HepG2 (cell line): ENCODE results near the gene SMYD2. TPM values are rescaled to one million over a fixed set of nuclear protein-coding genes. Genes with fewer than 3 reads are reported as not detected.

Source experiments
- ATAC-seq: fragments of 200-7000 bp; cut with Tn5 transposase; 3 replicates; pipeline ENCODE4 v1.9.1; 2020; ENCODE audit warnings: mild to moderate bottlenecking, moderate library complexity
- BruUV-seq: library from RNA; stranded (reverse); fragments of 400-500 nt; replicated peaks from 2 replicates; lab custom pipeline; 2021; lab: Mats Ljungman, UMichigan
- CTCF ChIA-PET: fragments of 300-600 bp; formaldehyde crosslinking; extraction: SDS; loops from one replicate; lab custom pipeline; 2021; ENCODE audit warnings: low total read pairs, inconsistent platforms, low intra/inter-chr PET ratio; lab: Yijun Ruan, JAX
- POLR2A ChIA-PET: fragments of 350-600 bp; sonication (Branson Sonifier 250); formaldehyde crosslinking; loops from one replicate; lab custom pipeline; 2020; ENCODE audit warnings: antibody characterized with exemption, inconsistent platforms; lab: Yijun Ruan, JAX
- DNase-seq: peaks from one replicate; pipeline ENCODE4 v3.0.0-alpha.2; 2015; ENCODE audit warnings: low spot score
- FAIRE-seq: peaks from 3 replicates; lab custom pipeline; 2011; peaks lifted over from hg19 to GRCh38; lab: Jason Lieb, UNC
- H2AFZ ChIP-seq: one replicate; pipeline ENCODE4 v1.6.1; 2011; ENCODE audit warnings: low read length, inconsistent platforms
- H3K27ac ChIP-seq: fragments of 300-600 bp; 3 replicates; pipeline ENCODE4 v1.8.0; 2011; ENCODE audit warnings: mixed run types, mild to moderate bottlenecking, mixed read lengths, low read length, inconsistent platforms; ENCODE audit not compliant: insufficient read depth; ENCODE audit errors: extremely low read length
- H3K27me3 ChIP-seq, 2 experiments: fragments of 200-600 bp in 1 of 2; 2 replicates in 1 of 2; 3 replicates in 1 of 2; pipeline versions ENCODE4 v1.6.0 to v1.8.0; 2011; ENCODE audit warnings: low read length in 2 of 2, mild to moderate bottlenecking in 2 of 2, moderate library complexity in 2 of 2, inconsistent platforms in 1 of 2; ENCODE audit not compliant: insufficient read depth in 2 of 2, control insufficient read depth in 1 of 2
- H3K36me3 ChIP-seq, 2 experiments: fragments of 200-600 bp in 1 of 2; replicated peaks in 1 of 2; 2 replicates in 1 of 2; 3 replicates in 1 of 2; pipeline versions ENCODE4 v1.5.1 to v1.8.0; 2011; ENCODE audit warnings: low read length in 2 of 2, inconsistent platforms in 1 of 2; ENCODE audit not compliant: insufficient read depth in 2 of 2, control insufficient read depth in 1 of 2
- H3K4me1 ChIP-seq: 2 replicates; pipeline ENCODE4 v1.5.1; 2012; ENCODE audit warnings: low read length, inconsistent platforms; ENCODE audit not compliant: insufficient read depth
- H3K4me2 ChIP-seq: 2 replicates; pipeline ENCODE4 v1.6.0; 2011; ENCODE audit warnings: low read depth, low read length, inconsistent platforms
- H3K4me3 ChIP-seq, 3 experiments: fragments of 200-600 bp in 1 of 3; sonication (generic), shearing (Covaris generic) in 1 of 3; replicated peaks in 1 of 3; 2 replicates each; pipeline ENCODE4 v1.5.1; 2011 to 2016; ENCODE audit warnings: low read length in 3 of 3, inconsistent platforms in 2 of 3, low read depth in 2 of 3, mild to moderate bottlenecking in 2 of 3, control low read depth in 1 of 3, mixed read lengths in 1 of 3; ENCODE audit not compliant: insufficient read depth in 1 of 3
- H3K79me2 ChIP-seq: one replicate; pipeline ENCODE4 v1.6.1; 2011; ENCODE audit warnings: low read length, inconsistent platforms; ENCODE audit not compliant: insufficient read depth
- H3K9ac ChIP-seq: 2 replicates; pipeline ENCODE4 v1.6.0; 2011; ENCODE audit warnings: mild to moderate bottlenecking, low read depth, low read length, inconsistent platforms; ENCODE audit not compliant: insufficient read depth
- H3K9me3 ChIP-seq: 2 replicates; pipeline ENCODE4 v1.5.1; 2012; ENCODE audit warnings: mild to moderate bottlenecking, low read length
- H4K20me1 ChIP-seq: 2 replicates; pipeline ENCODE4 v1.6.0; 2011; ENCODE audit warnings: inconsistent platforms, mild to moderate bottlenecking, low read length, moderate library complexity; ENCODE audit not compliant: insufficient read depth
- GATA4 ChIP-seq: sonication (generic); IDR thresholded peaks from 2 replicates; pipeline ENCODE4 v1.6.1; 2016; ENCODE audit warnings: antibody characterized with exemption, low read depth, borderline replicate concordance
- KLF6 ChIP-seq: IDR thresholded peaks from 2 replicates; pipeline ENCODE4 v1.8.0; 2016; ENCODE audit warnings: missing biosample characterization, missing genetic modification reagents
- MAFK ChIP-seq, 2 experiments: IDR thresholded peaks in 1 of 2; conservative IDR thresholded peaks in 1 of 2; 2 replicates each; pipeline ENCODE4 v1.6.1; 2011; ENCODE audit warnings: improper control_type of control experiment in 2 of 2, low read length in 2 of 2
- ZFP1 ChIP-seq: IDR thresholded peaks from 2 replicates; pipeline ENCODE4 v1.6.1; 2016
- ZNF644 ChIP-seq: IDR thresholded peaks from 2 replicates; pipeline ENCODE4 v1.6.1; 2016; ENCODE audit warnings: low read depth
- ZSCAN21 ChIP-seq: sonication (generic); formaldehyde crosslinking; IDR thresholded peaks from 2 replicates; pipeline ENCODE4 v1.8.0; 2022; ENCODE audit warnings: mild to moderate bottlenecking, missing genetic modification reagents, moderate library complexity, borderline replicate concordance
- WGBS: methylation state at CpG from one replicate; pipeline ENCODE4 v1.1.6; 2017; ENCODE audit warnings: low lambda C conversion rate; 5-methylcytosine and 5-hydroxymethylcytosine counted together
- in situ Hi-C: cut with HindIII; loops from 2 replicates; pipeline ENCODE4 v1.10.0; 2017; ENCODE audit warnings: low pct_unique_long_range_greater_than_20kb; ENCODE audit not compliant: extremely low pct_ligation_motif_present
- intact Hi-C: fragments of 100-400 bp; cut with micrococcal nuclease; formaldehyde crosslinking; loops from one replicate; pipeline ENCODE4 v1.10.0; 2022; ENCODE audit not compliant: unreplicated experiment
- polyA plus RNA-seq, 8 experiments: library from polyadenylated mRNA; depleted of rRNA in 3 of 8; stranded (reverse) in 7 of 8; unstranded in 1 of 8; fragments of >200 nt; fragmentation: Illumina TruSeq in 4 of 8; extraction: Trizol in 4 of 8; gene quantifications; 2 replicates each; pipeline versions ENCODE4 v1.2.1 to v1.2.3, GENCODE V29; 2011 to 2016; ENCODE audit warnings: low read depth in 4 of 8, missing spikeins in 1 of 8, mixed read lengths in 1 of 8; ENCODE audit not compliant: insufficient read depth in 1 of 8
- total RNA-seq, 5 experiments: library from RNA; depleted of rRNA; stranded (reverse); fragments of >200 nt; fragmentation: Illumina TruSeq; extraction: Trizol; gene quantifications; 2 replicates each; pipeline ENCODE4 v1.2.3, GENCODE V29; 2016; ENCODE audit warnings: low read depth in 1 of 5
- TF ChIP-seq, protein P1 (sequence below): sonication (generic); formaldehyde crosslinking; IDR thresholded peaks from 2 replicates; pipeline ENCODE4 v1.4.0; 2020; ENCODE audit warnings: mild to moderate bottlenecking, missing genetic modification reagents
- TF ChIP-seq, protein P2 (sequence below): sonication (generic); formaldehyde crosslinking; IDR thresholded peaks from 2 replicates; pipeline ENCODE4 v1.4.0; 2020; ENCODE audit warnings: missing genetic modification reagents

The SMYD2 gene
- total and polyA plus RNA-seq, 2 of the 13 experiments (the other 11 are each of a cell fraction or from before 2014, with no cell fraction given) = 72.7 to 139 TPM

DNA sequence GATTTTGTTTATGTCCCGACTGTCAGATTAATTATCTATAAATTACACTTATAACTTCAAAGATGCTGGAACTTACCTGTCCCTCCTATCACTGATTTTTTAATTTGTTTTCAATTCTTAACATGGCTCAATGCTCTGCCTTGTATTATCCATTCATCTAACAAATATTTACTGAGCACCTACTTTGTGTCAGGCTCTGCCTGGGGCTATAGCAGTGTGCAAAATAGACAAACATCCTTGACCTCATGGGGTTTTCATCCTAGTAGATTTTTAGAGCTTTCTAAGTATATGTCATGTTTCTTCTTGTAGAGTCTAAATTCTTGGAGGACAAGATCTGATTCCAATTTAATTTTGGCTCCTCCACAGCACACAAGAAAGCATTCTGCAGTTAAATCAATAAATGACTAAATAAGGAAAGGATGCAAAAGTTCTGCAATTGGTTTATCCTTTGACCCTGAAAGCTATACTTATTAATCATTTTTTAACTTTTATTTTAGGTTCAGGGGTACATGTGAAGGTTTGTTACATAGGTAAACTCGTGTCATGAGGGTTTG is 10.8 kb upstream of the SMYD2 start:
- Histone ChIP-seq H4K20me1 (no peaks in the 10 kb centered on the region), H3K4me2 (no peak overlapping the region), H3K79me2 (no peaks in the 10 kb centered on the region)
- BruUV-seq = no TSS peak
- POLR2A ChIA-PET = no interaction called here
- DNase-seq = no peak
- TF ChIP-seq, protein P1, sequence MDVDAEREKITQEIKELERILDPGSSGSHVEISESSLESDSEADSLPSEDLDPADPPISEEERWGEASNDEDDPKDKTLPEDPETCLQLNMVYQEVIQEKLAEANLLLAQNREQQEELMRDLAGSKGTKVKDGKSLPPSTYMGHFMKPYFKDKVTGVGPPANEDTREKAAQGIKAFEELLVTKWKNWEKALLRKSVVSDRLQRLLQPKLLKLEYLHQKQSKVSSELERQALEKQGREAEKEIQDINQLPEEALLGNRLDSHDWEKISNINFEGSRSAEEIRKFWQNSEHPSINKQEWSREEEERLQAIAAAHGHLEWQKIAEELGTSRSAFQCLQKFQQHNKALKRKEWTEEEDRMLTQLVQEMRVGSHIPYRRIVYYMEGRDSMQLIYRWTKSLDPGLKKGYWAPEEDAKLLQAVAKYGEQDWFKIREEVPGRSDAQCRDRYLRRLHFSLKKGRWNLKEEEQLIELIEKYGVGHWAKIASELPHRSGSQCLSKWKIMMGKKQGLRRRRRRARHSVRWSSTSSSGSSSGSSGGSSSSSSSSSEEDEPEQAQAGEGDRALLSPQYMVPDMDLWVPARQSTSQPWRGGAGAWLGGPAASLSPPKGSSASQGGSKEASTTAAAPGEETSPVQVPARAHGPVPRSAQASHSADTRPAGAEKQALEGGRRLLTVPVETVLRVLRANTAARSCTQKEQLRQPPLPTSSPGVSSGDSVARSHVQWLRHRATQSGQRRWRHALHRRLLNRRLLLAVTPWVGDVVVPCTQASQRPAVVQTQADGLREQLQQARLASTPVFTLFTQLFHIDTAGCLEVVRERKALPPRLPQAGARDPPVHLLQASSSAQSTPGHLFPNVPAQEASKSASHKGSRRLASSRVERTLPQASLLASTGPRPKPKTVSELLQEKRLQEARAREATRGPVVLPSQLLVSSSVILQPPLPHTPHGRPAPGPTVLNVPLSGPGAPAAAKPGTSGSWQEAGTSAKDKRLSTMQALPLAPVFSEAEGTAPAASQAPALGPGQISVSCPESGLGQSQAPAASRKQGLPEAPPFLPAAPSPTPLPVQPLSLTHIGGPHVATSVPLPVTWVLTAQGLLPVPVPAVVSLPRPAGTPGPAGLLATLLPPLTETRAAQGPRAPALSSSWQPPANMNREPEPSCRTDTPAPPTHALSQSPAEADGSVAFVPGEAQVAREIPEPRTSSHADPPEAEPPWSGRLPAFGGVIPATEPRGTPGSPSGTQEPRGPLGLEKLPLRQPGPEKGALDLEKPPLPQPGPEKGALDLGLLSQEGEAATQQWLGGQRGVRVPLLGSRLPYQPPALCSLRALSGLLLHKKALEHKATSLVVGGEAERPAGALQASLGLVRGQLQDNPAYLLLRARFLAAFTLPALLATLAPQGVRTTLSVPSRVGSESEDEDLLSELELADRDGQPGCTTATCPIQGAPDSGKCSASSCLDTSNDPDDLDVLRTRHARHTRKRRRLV = no peak
- no peak for TF ChIP-seq ZNF644 (CRISPR knock-in tag)
- no peak for TF ChIP-seq MAFK (conservative IDR thresholded peaks at IDR 0.05 in 1 of 2, IDR thresholded peaks at IDR 0.05 in 1 of 2; ENCODE audit: low read length in 2 of 2)
- no peak for TF ChIP-seq KLF6 (CRISPR knock-in tag)
- no peak for TF ChIP-seq GATA4
- TF ChIP-seq ZSCAN21 (CRISPR knock-in tag) = no peak
- TF ChIP-seq, protein P2, sequence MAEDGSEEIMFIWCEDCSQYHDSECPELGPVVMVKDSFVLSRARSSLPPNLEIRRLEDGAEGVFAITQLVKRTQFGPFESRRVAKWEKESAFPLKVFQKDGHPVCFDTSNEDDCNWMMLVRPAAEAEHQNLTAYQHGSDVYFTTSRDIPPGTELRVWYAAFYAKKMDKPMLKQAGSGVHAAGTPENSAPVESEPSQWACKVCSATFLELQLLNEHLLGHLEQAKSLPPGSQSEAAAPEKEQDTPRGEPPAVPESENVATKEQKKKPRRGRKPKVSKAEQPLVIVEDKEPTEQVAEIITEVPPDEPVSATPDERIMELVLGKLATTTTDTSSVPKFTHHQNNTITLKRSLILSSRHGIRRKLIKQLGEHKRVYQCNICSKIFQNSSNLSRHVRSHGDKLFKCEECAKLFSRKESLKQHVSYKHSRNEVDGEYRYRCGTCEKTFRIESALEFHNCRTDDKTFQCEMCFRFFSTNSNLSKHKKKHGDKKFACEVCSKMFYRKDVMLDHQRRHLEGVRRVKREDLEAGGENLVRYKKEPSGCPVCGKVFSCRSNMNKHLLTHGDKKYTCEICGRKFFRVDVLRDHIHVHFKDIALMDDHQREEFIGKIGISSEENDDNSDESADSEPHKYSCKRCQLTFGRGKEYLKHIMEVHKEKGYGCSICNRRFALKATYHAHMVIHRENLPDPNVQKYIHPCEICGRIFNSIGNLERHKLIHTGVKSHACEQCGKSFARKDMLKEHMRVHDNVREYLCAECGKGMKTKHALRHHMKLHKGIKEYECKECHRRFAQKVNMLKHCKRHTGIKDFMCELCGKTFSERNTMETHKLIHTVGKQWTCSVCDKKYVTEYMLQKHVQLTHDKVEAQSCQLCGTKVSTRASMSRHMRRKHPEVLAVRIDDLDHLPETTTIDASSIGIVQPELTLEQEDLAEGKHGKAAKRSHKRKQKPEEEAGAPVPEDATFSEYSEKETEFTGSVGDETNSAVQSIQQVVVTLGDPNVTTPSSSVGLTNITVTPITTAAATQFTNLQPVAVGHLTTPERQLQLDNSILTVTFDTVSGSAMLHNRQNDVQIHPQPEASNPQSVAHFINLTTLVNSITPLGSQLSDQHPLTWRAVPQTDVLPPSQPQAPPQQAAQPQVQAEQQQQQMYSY (CRISPR knock-in tag) = no peak
- no peak for TF ChIP-seq ZFP1
- TF ChIP-seq, all 625 proteins: peak for 0
- H3K4me1 ChIP-seq = no peaks in the 10 kb centered on the region
- no peak overlapping the region for H3K27ac ChIP-seq
- intact Hi-C loops (no loop called here), in situ Hi-C loops (no loop called here)
- no peak overlapping the region for H3K4me3 ChIP-seq
- H3K27me3 ChIP-seq = 0 out of 5 replicates have a peak, but pooled peaks cover 0 to 2% of the 10 kb centered on the region in 2 experiments
- CTCF ChIA-PET = no interaction called here
- H3K9ac ChIP-seq = no peak overlapping the region
- no peak overlapping the region for H2AFZ ChIP-seq
- H3K36me3 ChIP-seq = no peaks in the 10 kb centered on the region
- no peaks in the 10 kb centered on the region for H3K9me3 ChIP-seq
- WGBS = 33% methylated on average over 2 of the region's 2 CpGs
- no peak for FAIRE-seq
- no peak for ATAC-seq
